IMR-90 (cell line): ENCODE data around the gene PRDM10. TPM values are rescaled to one million over a fixed set of nuclear protein-coding genes. Genes with fewer than 3 reads are reported as not detected.

Experiments used
- ATAC-seq: fragments of 200-7000 bp; cut with Tn5 transposase; 2 replicates; pipeline ENCODE4 v1.9.1; 2020; ENCODE audit warnings: low read depth, mild to moderate bottlenecking, moderate library complexity
- BruUV-seq: library from RNA; stranded (reverse); fragments of 400-500 nt; replicated peaks from 2 replicates; lab custom pipeline; 2021; lab: Mats Ljungman, UMichigan
- CTCF ChIA-PET: fragments of 300-600 bp; formaldehyde crosslinking; extraction: SDS; loops from one replicate; lab custom pipeline; 2021; ENCODE audit warnings: antibody characterized with exemption; lab: Yijun Ruan, JAX
- POLR2A ChIA-PET: fragments of 300-600 bp; sonication (Branson Sonifier 250); formaldehyde crosslinking; loops from one replicate; lab custom pipeline; 2022; ENCODE audit warnings: antibody characterized with exemption; ENCODE audit not compliant: unreplicated experiment; lab: Charles Lee
- DNase-seq: peaks from one replicate; pipeline ENCODE4 v3.0.0; 2013
- H2AFZ ChIP-seq: replicated peaks from 2 replicates; pipeline ENCODE3; 2013; ENCODE audit warnings: low read length, mild to moderate bottlenecking; ENCODE audit not compliant: poor library complexity
- H2AK5ac ChIP-seq: 2 replicates; pipeline ENCODE4 v1.6.1; 2013; ENCODE audit warnings: low read depth, low read length, inconsistent platforms
- H2AK9ac ChIP-seq: replicated peaks from 2 replicates; pipeline ENCODE3; 2013; ENCODE audit warnings: mild to moderate bottlenecking, low read depth, low read length, moderate library complexity; ENCODE audit not compliant: poor library complexity
- H2BK120ac ChIP-seq: 2 replicates; pipeline ENCODE4 v1.6.1; 2013; ENCODE audit warnings: low read depth, low read length, inconsistent platforms
- H2BK15ac ChIP-seq: 3 replicates; pipeline ENCODE4 v1.6.1; 2013; ENCODE audit warnings: low read depth, low read length, inconsistent platforms
- H2BK20ac ChIP-seq: 2 replicates; pipeline ENCODE4 v1.6.1; 2013; ENCODE audit warnings: low read depth, mild to moderate bottlenecking, inconsistent platforms, low read length, moderate library complexity
- H2BK5ac ChIP-seq: 2 replicates; pipeline ENCODE4 v1.6.1; 2013; ENCODE audit warnings: mild to moderate bottlenecking, low read depth, low read length, inconsistent platforms; ENCODE audit not compliant: poor library complexity, severe bottlenecking
- H3K14ac ChIP-seq: replicated peaks from 2 replicates; pipeline ENCODE4 v1.6.1; 2013; ENCODE audit warnings: low read depth, low read length, inconsistent platforms
- H3K18ac ChIP-seq: 2 replicates; pipeline ENCODE4 v1.6.1; 2013; ENCODE audit warnings: low read depth, low read length, control low read depth
- H3K23ac ChIP-seq: 2 replicates; pipeline ENCODE4 v1.6.1; 2013; ENCODE audit warnings: low read depth, low read length, inconsistent platforms
- H3K27ac ChIP-seq: 2 replicates; pipeline ENCODE4 v1.5.1; 2013; ENCODE audit warnings: mild to moderate bottlenecking, control low read depth, low read length; ENCODE audit not compliant: insufficient read depth
- H3K27me3 ChIP-seq: 2 replicates; pipeline ENCODE4 v1.6.1; 2013; ENCODE audit warnings: low read length; ENCODE audit not compliant: control insufficient read depth, insufficient read depth
- H3K36me3 ChIP-seq: 2 replicates; pipeline ENCODE4 v1.6.1; 2013; ENCODE audit warnings: low read length, mixed read lengths; ENCODE audit not compliant: control insufficient read depth, insufficient read depth
- H3K4ac ChIP-seq: 2 replicates; pipeline ENCODE4 v1.6.1; 2013; ENCODE audit warnings: low read depth, low read length, inconsistent platforms
- H3K4me1 ChIP-seq: 2 replicates; pipeline ENCODE4 v1.6.1; 2013; ENCODE audit warnings: low read length, mixed read lengths; ENCODE audit not compliant: control insufficient read depth, insufficient read depth
- H3K4me2 ChIP-seq: 2 replicates; pipeline ENCODE4 v1.6.1; 2013; ENCODE audit warnings: low read depth, mild to moderate bottlenecking, control low read depth, low read length, moderate library complexity
- H3K4me3 ChIP-seq: 2 replicates; pipeline ENCODE4 v1.5.1; 2013; ENCODE audit warnings: low read depth, mild to moderate bottlenecking, control low read depth, low read length, moderate library complexity; ENCODE audit not compliant: insufficient read depth
- H3K56ac ChIP-seq: 2 replicates; pipeline ENCODE4 v1.6.1; 2013; ENCODE audit warnings: low read length, inconsistent platforms; ENCODE audit not compliant: insufficient read depth; ENCODE audit errors: extremely low read depth
- H3K79me1 ChIP-seq, 2 experiments: 2 replicates each; pipeline ENCODE4 v1.6.1; 2013; ENCODE audit warnings: low read length in 2 of 2, inconsistent platforms in 1 of 2, low read depth in 1 of 2
- H3K9ac ChIP-seq: 2 replicates; pipeline ENCODE4 v1.6.1; 2013; ENCODE audit warnings: low read depth, low read length, control low read depth
- H3K9me1 ChIP-seq: 2 replicates; pipeline ENCODE4 v1.6.1; 2013; ENCODE audit warnings: low read length, inconsistent platforms; ENCODE audit not compliant: insufficient read depth
- H3K9me3 ChIP-seq: 2 replicates; pipeline ENCODE4 v1.6.1; 2013; ENCODE audit warnings: low read length; ENCODE audit not compliant: control insufficient read depth, insufficient read depth
- H4K20me1 ChIP-seq: 2 replicates; pipeline ENCODE4 v1.6.1; 2013; ENCODE audit warnings: low read length, inconsistent platforms; ENCODE audit not compliant: insufficient read depth
- H4K5ac ChIP-seq: 2 replicates; pipeline ENCODE4 v1.6.1; 2013; ENCODE audit warnings: mild to moderate bottlenecking, low read depth, low read length, control low read depth
- H4K8ac ChIP-seq, 2 experiments: 2 replicates each; pipeline ENCODE4 v1.6.1; 2013; ENCODE audit warnings: low read depth in 2 of 2, low read length in 2 of 2, control low read depth in 1 of 2, inconsistent platforms in 1 of 2
- H4K91ac ChIP-seq: 2 replicates; pipeline ENCODE4 v1.6.1; 2013; ENCODE audit warnings: low read depth, low read length, inconsistent platforms; ENCODE audit not compliant: insufficient read depth
- BHLHE40 ChIP-seq: fragments of 150-350 bp; IDR thresholded peaks from 2 replicates; pipeline ENCODE4 v1.6.1; 2016; ENCODE audit warnings: mild to moderate bottlenecking, low read depth, low read length
- CHD1 ChIP-seq: IDR thresholded peaks from 2 replicates; pipeline ENCODE4 v1.6.1; 2012; ENCODE audit warnings: low read depth, low read length, improper control_type of control experiment
- MAFK ChIP-seq: IDR thresholded peaks from 2 replicates; pipeline ENCODE4 v1.6.1; 2012; ENCODE audit warnings: low read depth, low read length, improper control_type of control experiment
- MAZ ChIP-seq: IDR thresholded peaks from 2 replicates; pipeline ENCODE4 v1.6.1; 2012; ENCODE audit warnings: low read depth, mild to moderate bottlenecking, low read length, improper control_type of control experiment, moderate library complexity, borderline replicate concordance
- MXI1 ChIP-seq: IDR thresholded peaks from 2 replicates; pipeline ENCODE4 v1.6.1; 2012; ENCODE audit warnings: low read depth, mild to moderate bottlenecking, low read length, moderate library complexity, borderline replicate concordance
- NFE2L2 ChIP-seq: fragments of 150-350 bp; IDR thresholded peaks from 2 replicates; pipeline ENCODE4 v1.6.1; 2016; ENCODE audit warnings: low read depth, mild to moderate bottlenecking, low read length
- POLR2A ChIP-seq: IDR thresholded peaks from 2 replicates; pipeline ENCODE4 v1.6.1; 2012; ENCODE audit warnings: mild to moderate bottlenecking, low read depth, low read length
- RAD21 ChIP-seq: IDR thresholded peaks from 2 replicates; pipeline ENCODE4 v1.6.1; 2012; ENCODE audit warnings: low read length, improper control_type of control experiment
- RCOR1 ChIP-seq: IDR thresholded peaks from 2 replicates; pipeline ENCODE4 v1.6.1; 2012; ENCODE audit warnings: mild to moderate bottlenecking, low read length, improper control_type of control experiment; ENCODE audit not compliant: insufficient replicate concordance
- RFX5 ChIP-seq: IDR thresholded peaks from 2 replicates; pipeline ENCODE4 v1.8.0; 2012; ENCODE audit warnings: low read depth, mild to moderate bottlenecking, low read length, moderate library complexity
- SMC3 ChIP-seq: fragments of 150-350 bp; IDR thresholded peaks from 2 replicates; pipeline ENCODE4 v1.6.1; 2016; ENCODE audit warnings: low read depth, mild to moderate bottlenecking, antibody characterized with exemption, low read length, moderate library complexity
- USF2 ChIP-seq: fragments of 150-350 bp; IDR thresholded peaks from 2 replicates; pipeline ENCODE4 v1.6.1; 2017; ENCODE audit warnings: mild to moderate bottlenecking, antibody characterized with exemption, low read length, low read depth
- WGBS, 2 experiments: methylation state at CpG; one replicate each; pipeline versions ENCODE4 v1.1.5 to v1.1.7; 2013; ENCODE audit warnings: missing lambda C conversion rate in 2 of 2; ENCODE audit not compliant: insufficient read length in 1 of 2; ENCODE audit errors: extremely low coverage in 2 of 2; 5-methylcytosine and 5-hydroxymethylcytosine counted together
- dilution Hi-C: fragments of 300-500 bp; cut with HindIII; formaldehyde crosslinking; loops from one replicate; pipeline ENCODE4 v1.14.3; 2018; ENCODE audit warnings: low sequenced_read_pairs; ENCODE audit not compliant: unreplicated experiment
- in situ Hi-C: fragments of 300-500 bp; cut with MboI; formaldehyde crosslinking; loops from 3 replicates; pipeline ENCODE4 v1.14.3; 2019; ENCODE audit warnings: low sequenced_read_pairs, inconsistent platforms, mixed read lengths
- intact Hi-C: fragments of 100-400 bp; cut with micrococcal nuclease; formaldehyde crosslinking; loops from 2 replicates; pipeline ENCODE4 v1.10.0; 2022
- polyA plus RNA-seq, 3 experiments: library from polyadenylated mRNA; depleted of rRNA; stranded (reverse); fragments of >200 nt; gene quantifications; 2 replicates each; pipeline ENCODE4 v1.2.3, GENCODE V29; 2012; ENCODE audit warnings: low replicate concordance in 1 of 3
- total RNA-seq: library from RNA; depleted of rRNA; stranded (reverse); fragments of >200 nt; gene quantifications from 2 replicates; pipeline ENCODE4 v1.2.3, GENCODE V29; 2012
- TF ChIP-seq, protein P1 (sequence below): fragments of 150-350 bp; IDR thresholded peaks from 2 replicates; pipeline ENCODE4 v1.6.1; 2016; ENCODE audit warnings: low read depth, mild to moderate bottlenecking, low read length, moderate library complexity, borderline replicate concordance

The PRDM10 gene
- total and polyA plus RNA-seq, 2 of the 4 experiments (the other 2 are of a cell fraction): 3.1 to 6.5 TPM

DNA sequence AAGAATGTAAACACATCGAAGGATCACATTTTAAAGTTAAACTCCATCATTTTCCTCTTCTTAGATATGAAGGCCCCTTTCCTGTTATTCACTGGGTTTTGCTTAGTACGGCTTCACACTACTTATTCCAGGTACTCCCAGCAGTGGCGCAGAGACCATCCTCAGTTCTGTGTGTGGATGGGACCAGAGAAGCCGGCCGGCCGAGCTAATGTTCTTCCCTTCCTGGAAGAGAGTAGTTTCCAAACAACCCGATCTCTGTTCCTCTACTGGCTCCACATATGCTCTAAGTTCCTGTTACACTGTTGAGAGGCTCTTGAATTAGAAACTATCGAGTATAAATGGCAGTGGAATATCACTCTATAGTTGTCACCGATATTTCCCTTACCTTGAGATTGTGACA is 106.6 kb downstream of the PRDM10 start:
- H3K14ac ChIP-seq: peak overlapping the region; percentile 88
- dilution Hi-C loops: no loop called here
- peak overlapping the region; percentile 78 to 97; a peak in 3 of 4 replicates for H4K8ac ChIP-seq
- no peaks in the 10 kb centered on the region; the same call in 1 of the 2 replicates for H4K20me1 ChIP-seq
- peak overlapping the region; percentile 98 for H3K4me3 ChIP-seq
- peak overlapping the region; percentile 99 for H4K5ac ChIP-seq
- no peak overlapping the region for H2BK120ac ChIP-seq
- peak overlapping the region; percentile 91 for H3K4ac ChIP-seq
- H3K79me1 ChIP-seq: peaks cover 16 to 33% of the 10 kb centered on the region in 2 experiments
- BruUV-seq: no TSS peak
- no peak overlapping the region for H2BK20ac ChIP-seq
- no peaks in the 10 kb centered on the region for H3K27me3 ChIP-seq
- H3K56ac ChIP-seq: peak overlapping the region; percentile 42; the same call in 1 of the 2 replicates
- peaks cover 7% of the 10 kb centered on the region for H3K36me3 ChIP-seq
- H2AK9ac ChIP-seq: no peak overlapping the region
- H3K4me1 ChIP-seq: peaks cover 4% of the 10 kb centered on the region; the same call in 1 of the 2 replicates
- H2BK15ac ChIP-seq: no peak overlapping the region; the same call in 2 of the 3 replicates
- no peak overlapping the region for H2AK5ac ChIP-seq
- H3K9me3 ChIP-seq: no peaks in the 10 kb centered on the region
- ATAC-seq (peak; percentile 1; the same call in 1 of the 2 replicates), DNase-seq (no peak)
- 20% methylated on average over 1 of the region's 9 CpGs; no CpG with 5 or more reads in 1 of the 2 experiments for WGBS, 2 experiments
- intact Hi-C loops: no loop called here
- TF ChIP-seq USF2: no peak
- no peak for TF ChIP-seq RCOR1
- no peak for TF ChIP-seq SMC3
- no peak for TF ChIP-seq MXI1
- no peak for TF ChIP-seq MAZ
- TF ChIP-seq CHD1: no peak
- no peak for TF ChIP-seq NFE2L2
- TF ChIP-seq RAD21: no peak
- no peak for TF ChIP-seq MAFK
- no peak for TF ChIP-seq BHLHE40
- TF ChIP-seq, protein P1, sequence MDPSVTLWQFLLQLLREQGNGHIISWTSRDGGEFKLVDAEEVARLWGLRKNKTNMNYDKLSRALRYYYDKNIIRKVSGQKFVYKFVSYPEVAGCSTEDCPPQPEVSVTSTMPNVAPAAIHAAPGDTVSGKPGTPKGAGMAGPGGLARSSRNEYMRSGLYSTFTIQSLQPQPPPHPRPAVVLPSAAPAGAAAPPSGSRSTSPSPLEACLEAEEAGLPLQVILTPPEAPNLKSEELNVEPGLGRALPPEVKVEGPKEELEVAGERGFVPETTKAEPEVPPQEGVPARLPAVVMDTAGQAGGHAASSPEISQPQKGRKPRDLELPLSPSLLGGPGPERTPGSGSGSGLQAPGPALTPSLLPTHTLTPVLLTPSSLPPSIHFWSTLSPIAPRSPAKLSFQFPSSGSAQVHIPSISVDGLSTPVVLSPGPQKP: no peak
- no peak for TF ChIP-seq POLR2A
- TF ChIP-seq RFX5: no peak
- H3K9ac ChIP-seq: peak overlapping the region; percentile 96
- peak overlapping the region; percentile 97; the same call in 1 of the 2 replicates for H3K18ac ChIP-seq
- ChIA-PET POLR2A (no interaction called here), CTCF (interaction anchor here (0.6 kb wide), 1 partner anchor 110 kb away, joined by 3 read pairs; no protein-coding TSS in a partner anchor)
- peak overlapping the region; percentile 84 for H2BK5ac ChIP-seq
- peak overlapping the region; percentile 91 for H2AFZ ChIP-seq
- H3K27ac ChIP-seq: peak overlapping the region; percentile 94; the same call in 1 of the 2 replicates
- H3K4me2 ChIP-seq: peak overlapping the region; percentile 100
- H4K91ac ChIP-seq: peak overlapping the region; percentile 55; the same call in 1 of the 2 replicates
- peak overlapping the region; percentile 94 for H3K23ac ChIP-seq
- in situ Hi-C loops: no loop called here
- no peaks in the 10 kb centered on the region; the same call in 1 of the 2 replicates for H3K9me1 ChIP-seq
